GM18507 (cell line): Measurements from ENCODE around the gene GPRC5C.
A peak's percentile ranks its signal among the peaks of the same experiment; 100 is the strongest.
"Not testable (repeated sequence)": the region's sequence is repeated elsewhere in the genome, so short reads cannot be mapped to it uniquely, and the experiment has no call there.

Source experiments
- DNase-seq: peaks from one replicate; pipeline ENCODE4 v3.0.0; 2011; ENCODE audit warnings: low read depth; ENCODE audit not compliant: insufficient read length; ENCODE audit errors: extremely low spot score
- FAIRE-seq: peaks from 2 replicates; lab custom pipeline; 2011; peaks lifted over from hg19 to GRCh38; lab: Jason Lieb, UNC

The GPRC5C gene

GRCh38 chr17:74404218-74404617, 27.7 kb upstream of the GPRC5C start:
- FAIRE-seq (no peak), DNase-seq (no peak)

- DNase-seq (no peak), FAIRE-seq (no peak)
Measured at GRCh38 chr17:74404789-74405188, 27.1 kb upstream of the GPRC5C start.

DNA sequence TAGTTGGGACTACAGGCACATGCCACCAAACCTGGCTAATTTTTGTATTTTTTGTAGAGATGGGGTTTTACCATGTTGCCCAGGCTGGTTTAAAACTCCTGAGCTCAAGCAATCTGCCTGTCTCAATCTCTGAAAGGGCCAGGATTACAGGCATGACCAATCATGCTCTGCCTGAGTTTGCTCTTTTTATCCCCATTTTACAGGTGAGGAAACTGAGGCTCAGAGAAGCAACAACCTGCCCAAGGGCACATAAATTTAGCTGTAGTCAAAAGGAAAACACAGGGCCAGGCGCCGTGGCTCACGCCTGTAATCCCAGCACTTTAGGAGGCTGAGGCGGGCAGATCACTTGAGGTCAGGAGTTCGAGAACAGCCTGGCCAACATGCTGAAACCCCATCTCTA, 26.6 kb upstream of the GPRC5C start:
- FAIRE-seq, DNase-seq: not testable (repeated sequence)

DNA sequence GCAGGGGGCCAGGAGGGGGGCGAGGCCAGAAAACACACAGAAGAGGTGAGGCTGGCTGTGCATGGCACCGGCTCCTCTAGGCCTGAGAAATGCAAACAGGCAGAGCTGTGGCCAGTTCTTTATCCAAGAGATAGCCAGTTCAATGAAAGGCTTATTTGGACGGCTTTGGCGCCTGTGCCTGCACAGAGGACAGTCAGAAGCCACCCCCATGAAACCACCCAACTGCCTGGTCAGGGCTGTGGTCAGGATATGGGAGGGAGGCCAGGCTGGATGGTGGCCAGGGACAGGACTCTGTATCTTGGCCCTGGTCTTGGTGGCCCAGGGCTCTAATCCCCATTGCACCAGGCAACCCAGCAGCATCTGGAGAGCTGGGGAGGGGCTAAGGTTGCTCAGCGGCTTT, 24.5 kb upstream of the GPRC5C start:
- DNase-seq (no peak), FAIRE-seq (no peak)

GRCh38 chr17:74408262-74408661, 23.6 kb upstream of the GPRC5C start:
- DNase-seq: no peak
- FAIRE-seq: no peak

DNA sequence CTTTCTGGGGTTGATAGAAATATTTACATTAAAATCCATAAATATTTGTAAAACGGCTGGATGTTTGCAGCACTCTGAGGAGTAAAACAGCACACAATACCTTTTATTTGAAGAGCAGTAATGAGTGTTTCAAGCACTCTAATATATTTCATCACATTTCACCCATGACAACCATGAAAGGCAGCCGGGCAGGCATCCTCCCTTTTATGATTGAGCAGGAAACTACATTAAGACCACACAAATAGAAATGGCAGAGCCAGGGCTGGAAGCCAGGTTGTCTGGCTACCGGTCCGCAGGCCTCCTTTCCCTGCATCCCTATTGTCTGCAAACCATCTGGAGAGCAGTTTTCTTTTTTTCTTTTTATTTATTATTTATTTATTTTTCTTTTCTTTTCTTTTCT, 23.1 kb upstream of the GPRC5C start:
- no peak for DNase-seq
- FAIRE-seq: no peak

GRCh38 chr17:74410001-74410443, 21.9 kb upstream of the GPRC5C start:
- DNase-seq: no peak
- no peak for FAIRE-seq

DNA sequence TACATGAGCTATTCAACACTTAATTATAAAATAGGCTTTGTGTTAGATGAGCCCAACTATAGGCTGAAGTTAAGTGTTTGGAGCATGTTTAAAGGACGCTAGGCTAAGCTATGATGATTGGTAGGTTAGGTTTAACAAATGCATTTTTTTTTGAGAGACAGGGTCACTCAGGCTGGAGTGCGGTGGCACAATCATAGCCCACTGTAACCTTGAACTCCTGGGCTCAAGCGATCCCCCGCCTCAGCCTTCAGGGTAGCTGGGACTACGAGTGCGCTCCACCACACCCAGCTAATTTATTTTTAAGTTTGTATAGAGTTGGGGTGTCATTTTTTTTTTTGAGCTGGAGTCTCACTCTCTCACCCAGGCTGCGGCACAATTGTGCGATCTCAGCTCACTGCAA, 19.3 kb upstream of the GPRC5C start:
- FAIRE-seq (no peak), DNase-seq (no peak)

DNA sequence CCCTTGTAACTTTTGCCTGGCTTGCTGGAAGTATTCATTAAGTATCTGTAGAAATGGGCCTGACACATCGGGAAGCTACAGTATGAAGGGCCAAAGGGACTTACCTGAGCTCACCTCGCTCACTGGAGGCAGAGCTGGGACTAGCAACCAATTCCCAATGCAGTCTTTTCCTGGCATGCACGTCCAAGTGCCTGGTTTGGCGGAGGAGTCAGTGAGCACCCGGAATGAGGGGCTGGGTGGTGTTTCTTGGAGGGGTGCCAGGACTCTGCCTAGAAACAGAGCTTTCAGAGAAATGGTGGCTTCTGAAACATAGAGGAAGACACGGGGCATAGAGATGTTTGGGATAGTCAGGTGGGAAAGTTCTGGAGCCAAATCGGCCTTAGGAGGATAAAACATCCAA, 18.4 kb upstream of the GPRC5C start:
- FAIRE-seq (no peak), DNase-seq (no peak)

DNA sequence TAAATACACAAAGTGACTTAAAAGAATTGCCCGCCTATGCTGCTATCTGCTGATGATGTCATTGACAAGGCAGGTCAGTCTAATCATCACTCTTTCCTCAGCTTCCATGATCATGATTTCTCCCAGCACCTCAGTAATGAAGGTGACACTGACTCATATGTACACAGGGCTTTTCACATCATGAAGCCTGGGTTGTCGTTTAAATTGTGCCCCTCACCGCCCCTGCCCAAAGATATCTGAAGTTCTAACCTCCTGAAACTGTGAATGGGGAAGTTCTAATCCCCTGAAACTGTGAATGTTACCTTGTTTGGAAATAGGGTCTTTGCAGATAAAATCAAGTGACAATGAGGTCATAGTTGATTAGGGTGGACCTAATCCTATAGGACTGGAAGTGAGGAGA, 17.4 kb upstream of the GPRC5C start:
- no peak for DNase-seq
- peak; percentile 53 for FAIRE-seq

DNA sequence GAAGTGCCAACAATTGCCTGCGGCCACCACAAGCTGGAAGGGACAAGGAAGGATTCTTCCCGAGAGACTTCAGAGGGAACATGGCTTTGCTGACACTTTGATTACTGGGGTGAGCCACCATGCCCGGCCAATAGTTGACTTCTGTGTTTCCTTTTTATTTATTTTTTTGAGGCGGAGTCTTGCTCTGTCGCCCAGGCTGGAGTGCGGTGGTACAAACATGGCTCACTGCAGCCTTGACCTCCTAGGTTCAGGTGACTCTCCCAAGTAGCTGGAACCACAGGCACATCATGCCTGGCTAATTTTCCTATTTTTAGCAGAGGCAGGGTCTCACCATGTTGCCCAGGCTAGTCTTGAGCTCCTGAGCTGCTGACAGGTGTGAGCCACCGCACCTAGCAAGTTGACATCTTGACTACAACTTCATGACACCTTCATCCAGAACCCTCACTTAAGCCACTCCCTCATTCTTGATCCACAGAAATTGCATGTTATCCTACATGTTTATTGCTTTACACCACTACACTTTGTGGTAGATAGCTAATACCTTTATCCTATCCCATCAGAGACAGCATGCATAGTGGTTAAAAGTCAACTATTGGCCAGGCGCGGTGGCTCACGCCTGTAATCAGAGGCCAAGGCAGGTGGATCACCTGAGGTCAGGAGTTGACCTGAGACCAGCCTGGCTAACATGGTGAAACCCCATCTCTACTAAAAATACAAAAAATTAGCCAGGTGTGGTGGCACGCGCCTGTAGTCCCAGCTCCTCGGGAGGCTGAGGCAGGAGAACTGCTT, 16.1 kb upstream of the GPRC5C start:
- no peak for DNase-seq
- no peak for FAIRE-seq

- FAIRE-seq (peak; percentile 59), DNase-seq (peak; percentile 65)
Measured at GRCh38 chr17:74417178-74418045, 14.5 kb upstream of the GPRC5C start.

- DNase-seq (no peak), FAIRE-seq (no peak)
Measured at GRCh38 chr17:74419928-74420411, 11.9 kb upstream of the GPRC5C start.

DNA sequence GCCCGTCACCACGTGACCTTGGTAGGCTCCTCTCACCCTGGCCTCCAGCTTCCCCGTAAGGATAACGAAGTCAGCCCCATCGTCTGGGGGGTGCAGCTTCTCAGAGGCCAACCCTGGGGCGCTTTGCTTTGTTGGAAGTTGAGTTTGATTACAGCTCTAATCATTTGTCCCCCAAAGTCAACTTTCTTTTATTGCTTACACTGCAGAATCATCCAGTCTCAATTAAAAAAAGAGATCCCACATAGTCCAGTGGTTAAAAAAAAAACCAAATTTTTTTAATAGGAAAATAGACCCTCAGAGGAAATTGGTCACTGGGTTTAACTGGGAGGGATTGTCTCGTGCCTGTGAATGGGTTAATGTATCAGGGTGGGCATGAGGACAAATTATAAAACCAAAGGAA, 7.8 kb upstream of the GPRC5C start:
- FAIRE-seq: no peak

GRCh38 chr17:74424657-74425056, 7.2 kb upstream of the GPRC5C start:
- FAIRE-seq: no peak
- DNase-seq: no peak

More for the DNA sequence above, 7.8 kb upstream of the GPRC5C start:
- no peak for DNase-seq

GRCh38 chr17:74426551-74427047, 5.3 kb upstream of the GPRC5C start:
- no peak for FAIRE-seq

DNA sequence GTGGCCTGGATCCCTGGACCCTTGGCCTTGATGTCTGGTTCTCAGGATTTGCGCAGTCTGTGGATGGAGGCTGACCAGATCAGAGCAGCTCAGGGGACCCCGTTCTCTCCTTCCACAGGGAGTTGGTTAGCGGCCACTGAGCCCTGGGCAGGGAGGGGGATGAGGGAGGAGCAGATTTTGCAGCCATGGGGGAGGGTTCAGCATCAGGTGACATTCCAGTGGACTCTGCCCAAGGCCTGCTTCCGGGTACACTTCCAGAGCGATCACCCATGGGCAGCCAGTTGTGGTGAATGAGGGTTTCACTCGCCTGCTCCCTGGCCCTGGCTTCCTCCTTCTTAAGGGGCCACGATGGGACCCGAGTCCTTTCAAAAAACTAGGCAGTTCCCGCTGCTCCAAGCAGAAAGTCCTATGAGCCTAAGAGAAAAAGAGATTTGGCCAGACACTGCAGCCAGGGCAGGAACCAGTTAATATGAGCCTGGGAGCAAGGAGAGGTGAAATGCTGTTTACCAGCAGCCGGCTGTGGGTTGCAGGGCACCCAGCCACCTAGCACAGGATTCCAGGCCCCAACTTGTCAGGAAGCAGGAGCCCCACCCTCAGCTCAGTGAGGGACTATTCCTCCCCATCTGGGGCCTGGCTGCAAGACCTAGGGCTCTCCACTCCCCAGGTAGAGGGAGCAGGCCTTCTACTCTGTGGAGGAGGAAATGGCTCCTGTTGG, 4.7 kb upstream of the GPRC5C start:
- DNase-seq (no peak), FAIRE-seq (no peak)

More at GRCh38 chr17:74426551-74427047, 5.3 kb upstream of the GPRC5C start:
- no peak for DNase-seq

- DNase-seq: no peak
Measured at GRCh38 chr17:74427763-74428153, 4.1 kb upstream of the GPRC5C start.

DNA sequence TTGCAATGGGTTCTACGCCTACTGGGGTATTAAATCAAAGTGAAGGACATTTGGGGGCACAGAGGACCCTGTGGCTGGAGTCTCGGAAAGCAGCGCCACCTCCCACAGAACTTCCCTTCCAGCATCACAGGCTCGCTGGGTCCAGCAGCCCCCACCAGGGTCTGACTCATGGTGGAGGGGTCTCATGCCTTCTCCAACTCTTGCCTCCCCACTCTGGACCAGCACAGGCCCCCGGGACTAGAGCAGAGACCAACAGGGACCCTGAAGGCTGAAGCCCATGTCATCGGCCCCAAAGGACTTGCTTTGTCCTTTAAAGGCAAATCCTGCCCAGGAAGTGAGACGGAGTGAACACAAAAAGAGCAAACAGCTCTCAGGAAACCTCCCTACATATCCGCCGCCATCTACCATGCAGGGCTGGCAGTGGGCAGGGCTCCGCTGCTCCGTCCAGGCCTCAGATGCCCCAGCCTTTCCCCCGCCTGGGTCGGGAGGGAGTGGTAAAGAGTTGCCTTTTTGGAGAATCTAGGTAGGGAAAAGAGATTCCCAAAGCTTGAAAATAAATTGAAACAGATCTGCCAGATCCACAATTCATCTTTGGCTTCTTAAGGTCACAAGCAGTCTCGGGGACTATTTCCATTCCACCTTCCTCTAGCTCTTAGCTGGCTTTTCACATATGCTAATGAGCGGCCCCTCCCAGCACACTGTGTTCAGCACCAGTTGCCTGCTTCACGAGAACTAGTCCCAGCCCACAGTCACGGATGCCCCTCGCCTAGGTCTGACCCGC, 2.1 kb upstream of the GPRC5C start:
- FAIRE-seq (no peak), DNase-seq (no peak)

More at GRCh38 chr17:74427763-74428153, 4.1 kb upstream of the GPRC5C start:
- FAIRE-seq: no peak
